Neuronal stem cell (in vitro differentiated cells): Measurements from ENCODE around the gene CA12.

ENCODE experiments used
- DNase-seq: peaks from one replicate; pipeline ENCODE4 v3.0.0-alpha.2; 2013; ENCODE audit warnings: low spot score
- H2AFZ ChIP-seq: one replicate; pipeline ENCODE4 v1.6.1; 2013; ENCODE audit warnings: mild to moderate bottlenecking, low read length, inconsistent platforms
- H2AK5ac ChIP-seq: 2 replicates; pipeline ENCODE4 v1.6.1; 2013; ENCODE audit warnings: low read depth, mild to moderate bottlenecking, inconsistent platforms, low read length, moderate library complexity, mixed read lengths
- H2BK120ac ChIP-seq: 2 replicates; pipeline ENCODE4 v1.6.1; 2013; ENCODE audit warnings: low read depth, mild to moderate bottlenecking, inconsistent platforms, low read length, moderate library complexity, mixed read lengths
- H2BK12ac ChIP-seq: one replicate; pipeline ENCODE4 v1.6.1; 2013; ENCODE audit warnings: low read length, inconsistent platforms
- H2BK15ac ChIP-seq: 2 replicates; pipeline ENCODE4 v1.6.1; 2013; ENCODE audit warnings: mild to moderate bottlenecking, low read length, inconsistent platforms, mixed read lengths
- H2BK5ac ChIP-seq: one replicate; pipeline ENCODE4 v1.6.1; 2013; ENCODE audit warnings: inconsistent platforms, mild to moderate bottlenecking, low read length, moderate library complexity
- H3K14ac ChIP-seq: one replicate; pipeline ENCODE4 v1.6.1; 2013; ENCODE audit warnings: low read length, inconsistent platforms
- H3K18ac ChIP-seq: 2 replicates; pipeline ENCODE4 v1.6.1; 2013; ENCODE audit warnings: low read length, inconsistent platforms
- H3K23ac ChIP-seq: 2 replicates; pipeline ENCODE4 v1.6.1; 2013; ENCODE audit warnings: low read depth, mild to moderate bottlenecking, mixed read lengths, low read length, inconsistent platforms; ENCODE audit not compliant: poor library complexity
- H3K27ac ChIP-seq: replicated peaks from 3 replicates; pipeline ENCODE4 v1.5.1; 2013; ENCODE audit warnings: low read length, inconsistent platforms
- H3K27me3 ChIP-seq, 3 experiments: 2 replicates each; pipeline ENCODE4 v1.6.1; 2013; ENCODE audit warnings: low read length in 3 of 3, mild to moderate bottlenecking in 2 of 3, inconsistent platforms in 1 of 3, low read depth in 1 of 3, mixed read lengths in 1 of 3, moderate library complexity in 1 of 3; ENCODE audit not compliant: control insufficient read depth in 3 of 3, insufficient read depth in 3 of 3
- H3K36me3 ChIP-seq, 2 donors: replicated peaks in 1 of 2; 2 replicates each; pipeline ENCODE4 v1.6.1; 2013; ENCODE audit warnings: low read length in 2 of 2; ENCODE audit not compliant: control insufficient read depth in 2 of 2, insufficient read depth in 2 of 2
- H3K4ac ChIP-seq: 2 replicates; pipeline ENCODE4 v1.6.1; 2013; ENCODE audit warnings: inconsistent platforms, mild to moderate bottlenecking, low read length, moderate library complexity
- H3K4me1 ChIP-seq, 2 donors: 1 replicate in 1 of 2; 2 replicates in 1 of 2; pipeline ENCODE4 v1.6.1; 2013; ENCODE audit warnings: low read length in 2 of 2, low read depth in 1 of 2; ENCODE audit not compliant: control insufficient read depth in 2 of 2, insufficient read depth in 1 of 2
- H3K4me2 ChIP-seq: one replicate; pipeline ENCODE4 v1.6.1; 2013; ENCODE audit warnings: mild to moderate bottlenecking, low read length, inconsistent platforms; ENCODE audit not compliant: insufficient read depth, poor library complexity, severe bottlenecking
- H3K4me3 ChIP-seq, 2 donors: 2 replicates each; pipeline ENCODE4 v1.5.1; 2013; ENCODE audit warnings: low read length in 2 of 2, mild to moderate bottlenecking in 2 of 2, inconsistent platforms in 1 of 2, moderate library complexity in 1 of 2
- H3K79me1 ChIP-seq: one replicate; pipeline ENCODE4 v1.6.1; 2013; ENCODE audit warnings: low read depth, mild to moderate bottlenecking, inconsistent platforms, low read length, moderate library complexity
- H3K9ac ChIP-seq: one replicate; pipeline ENCODE4 v1.6.1; 2013; ENCODE audit warnings: mild to moderate bottlenecking, low read depth, low read length, inconsistent platforms; ENCODE audit not compliant: poor library complexity
- H3K9me3 ChIP-seq, 2 donors: replicated peaks in 1 of 2; 2 replicates each; pipeline versions ENCODE3 to v1.6.1; 2013; ENCODE audit warnings: low read length in 2 of 2, mild to moderate bottlenecking in 2 of 2, inconsistent platforms in 1 of 2, low read depth in 1 of 2, mixed read lengths in 1 of 2, moderate library complexity in 1 of 2; ENCODE audit not compliant: control insufficient read depth in 2 of 2, insufficient read depth in 1 of 2
- H4K8ac ChIP-seq: one replicate; pipeline ENCODE4 v1.6.1; 2013; ENCODE audit warnings: low read depth, mild to moderate bottlenecking, inconsistent platforms, low read length, moderate library complexity
- H4K91ac ChIP-seq: one replicate; pipeline ENCODE4 v1.6.1; 2013; ENCODE audit warnings: low read length, low read depth, mild to moderate bottlenecking, inconsistent platforms; ENCODE audit not compliant: poor library complexity
- WGBS, 2 donors: extraction: QIAGEN DNeasy Blood & Tissue Kit; methylation state at CpG; one replicate each; pipeline ENCODE4 v1.1.7; 2013; ENCODE audit warnings: missing lambda C conversion rate in 2 of 2, mixed read lengths in 1 of 2; ENCODE audit not compliant: insufficient read length in 2 of 2, insufficient replicate concordance in 1 of 2; ENCODE audit errors: extremely low coverage in 2 of 2; 5-methylcytosine and 5-hydroxymethylcytosine counted together

Gene CA12

DNA sequence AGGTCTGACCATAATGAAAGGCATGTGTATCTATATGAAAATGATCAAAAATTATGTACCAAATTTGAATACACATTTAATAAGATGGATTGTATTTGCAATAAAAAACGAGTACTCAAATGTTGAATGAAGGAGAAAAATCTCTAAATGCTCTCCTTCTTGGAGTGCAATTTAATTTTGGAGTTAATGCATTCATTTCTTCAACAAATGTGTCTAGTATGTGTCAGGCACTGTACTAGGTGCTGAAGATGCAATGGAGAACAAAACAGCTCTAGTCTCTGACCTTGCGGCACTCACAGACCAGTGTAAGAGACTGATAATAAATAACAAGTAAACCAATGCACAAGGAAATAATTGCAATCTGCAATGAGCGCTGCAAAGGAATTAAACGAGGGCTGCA is 28.8 kb downstream of the CA12 start:
- Histone ChIP-seq H2BK5ac (no peak overlapping the region), H4K91ac (no peak overlapping the region), H3K9me3 (no peaks in the 10 kb centered on the region), H2BK12ac (no peak overlapping the region), H3K27me3 (peaks cover 0 to 8% (median 3%) of the 10 kb centered on the region in 3 experiments), H3K4me1 (peaks cover 5 to 9% of the 10 kb centered on the region in 2 donors), H3K4me3 (no peak overlapping the region), H2AK5ac (no peak overlapping the region), H3K23ac (no peak overlapping the region), H3K14ac (no peak overlapping the region), H3K36me3 (no peaks in the 10 kb centered on the region), H2AFZ (no peak overlapping the region), H3K4me2 (no peak overlapping the region), H3K18ac (no peak overlapping the region), H2BK120ac (no peak overlapping the region), H2BK15ac (no peak overlapping the region), H4K8ac (no peak overlapping the region), H3K4ac (no peak overlapping the region), H3K9ac (no peak overlapping the region), H3K27ac (no peak overlapping the region), H3K79me1 (no peaks in the 10 kb centered on the region)
- no CpG with 5 or more reads among the region's 4 CpGs for WGBS, 2 donors
- no peak for DNase-seq

DNA sequence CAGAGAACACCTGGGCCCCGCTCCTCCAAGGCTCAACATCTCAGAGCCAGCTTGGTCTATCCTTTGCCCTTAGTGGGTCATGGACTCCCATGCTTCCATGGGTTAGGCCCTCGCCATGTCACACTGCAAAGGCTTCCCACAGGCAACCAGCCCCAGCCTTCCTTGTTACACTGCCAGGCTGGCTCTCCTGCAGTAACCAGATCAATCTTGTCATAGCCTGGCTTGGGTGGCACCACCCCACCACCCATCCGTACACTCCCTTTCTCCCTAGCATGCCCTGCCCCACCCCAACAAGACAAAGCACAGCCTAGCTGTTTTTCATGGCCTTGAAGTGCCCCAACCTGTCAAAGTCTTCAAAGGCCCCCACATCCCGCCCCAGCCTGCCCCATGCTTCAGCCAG is 30.5 kb downstream of the CA12 start:
- H3K4me1 ChIP-seq, result peaks cover 9 to 12% of the 10 kb centered on the region in 2 donors
- no peak overlapping the region for H3K4me3 ChIP-seq
- H3K27ac ChIP-seq, result no peak overlapping the region
- DNase-seq, result no peak
- H3K27me3 ChIP-seq, result peaks cover 0 to 8% (median 3%) of the 10 kb centered on the region in 3 experiments
- peak overlapping the region; percentile 9 for H3K18ac ChIP-seq
- WGBS, 2 donors, result no CpG with 5 or more reads among the region's 4 CpGs
- no peak overlapping the region for H3K23ac ChIP-seq
- H2BK5ac ChIP-seq, result no peak overlapping the region
- no peak overlapping the region for H2BK12ac ChIP-seq
- peak overlapping the region; percentile 85 for H2AK5ac ChIP-seq
- H4K91ac ChIP-seq, result peak overlapping the region; percentile 27
- H3K4ac ChIP-seq, result peak overlapping the region; percentile 24
- H3K36me3 ChIP-seq, result no peaks in the 10 kb centered on the region
- no peak overlapping the region for H3K4me2 ChIP-seq
- H2AFZ ChIP-seq, result no peak overlapping the region
- H4K8ac ChIP-seq, result no peak overlapping the region
- no peak overlapping the region for H2BK120ac ChIP-seq
- H3K79me1 ChIP-seq, result no peaks in the 10 kb centered on the region
- H2BK15ac ChIP-seq, result no peak overlapping the region
- H3K9ac ChIP-seq, result no peak overlapping the region
- H3K9me3 ChIP-seq, result no peaks in the 10 kb centered on the region
- H3K14ac ChIP-seq, result no peak overlapping the region

DNA sequence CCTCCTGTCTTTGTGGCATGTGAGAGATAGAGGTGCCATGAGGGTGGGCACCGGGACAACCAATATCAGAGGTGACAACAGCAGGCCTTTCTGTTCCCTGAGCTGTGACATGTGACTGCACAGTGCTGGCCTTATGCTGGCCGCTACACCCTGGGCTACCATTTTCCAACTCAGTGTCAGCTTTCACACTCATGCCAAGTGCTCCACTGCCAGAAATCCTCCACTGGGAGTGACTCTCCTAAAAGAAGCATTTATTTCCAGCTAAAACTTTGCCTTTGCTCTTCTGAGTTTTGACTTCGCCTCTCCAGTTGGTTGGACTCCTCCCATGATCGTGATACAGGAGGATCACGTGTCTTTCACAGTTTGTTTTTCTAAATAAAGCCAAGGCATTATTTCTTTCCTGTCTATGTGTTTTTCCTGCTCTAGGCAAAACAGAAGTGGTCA is 31.4 kb downstream of the CA12 start:
- no peak overlapping the region for H4K91ac ChIP-seq
- no peak overlapping the region for H2BK120ac ChIP-seq
- no peaks in the 10 kb centered on the region for H3K79me1 ChIP-seq
- H3K14ac ChIP-seq, result no peak overlapping the region
- H2BK5ac ChIP-seq, result no peak overlapping the region
- H3K4me1 ChIP-seq, result peaks cover 5 to 11% of the 10 kb centered on the region in 2 donors
- no peaks in the 10 kb centered on the region for H3K36me3 ChIP-seq
- no peak overlapping the region for H3K4me2 ChIP-seq
- H3K9ac ChIP-seq, result no peak overlapping the region
- H2AFZ ChIP-seq, result no peak overlapping the region
- no peak for DNase-seq
- no peak overlapping the region for H4K8ac ChIP-seq
- H3K27me3 ChIP-seq, result peaks cover 0 to 8% (median 3%) of the 10 kb centered on the region in 3 experiments
- H2AK5ac ChIP-seq, result no peak overlapping the region
- H3K9me3 ChIP-seq, result no peaks in the 10 kb centered on the region
- no peak overlapping the region for H3K4me3 ChIP-seq
- no peak overlapping the region for H3K4ac ChIP-seq
- no peak overlapping the region for H3K18ac ChIP-seq
- H2BK12ac ChIP-seq, result no peak overlapping the region
- whole genome bisulfite sequencing, 2 donors, result no CpG with 5 or more reads among the region's 5 CpGs
- no peak overlapping the region for H3K23ac ChIP-seq
- no peak overlapping the region for H2BK15ac ChIP-seq
- H3K27ac ChIP-seq, result no peak overlapping the region

- no peak overlapping the region for H2BK5ac ChIP-seq
- H3K27me3 ChIP-seq, result peaks cover 0 to 13% (median 3%) of the 10 kb centered on the region in 3 experiments
- H3K4me3 ChIP-seq, result no peak overlapping the region
- no peaks in the 10 kb centered on the region for H3K9me3 ChIP-seq
- H3K14ac ChIP-seq, result no peak overlapping the region
- no peak overlapping the region for H2BK120ac ChIP-seq
- no peak overlapping the region for H4K91ac ChIP-seq
- peaks cover 0 to 9% of the 10 kb centered on the region in 2 donors for H3K4me1 ChIP-seq
- H4K8ac ChIP-seq, result no peak overlapping the region
- no peaks in the 10 kb centered on the region for H3K79me1 ChIP-seq
- H3K18ac ChIP-seq, result no peak overlapping the region
- H3K36me3 ChIP-seq, result no peaks in the 10 kb centered on the region
- H3K23ac ChIP-seq, result no peak overlapping the region
- H2AK5ac ChIP-seq, result no peak overlapping the region
- no peak overlapping the region for H2BK12ac ChIP-seq
- H3K9ac ChIP-seq, result no peak overlapping the region
- no peak overlapping the region for H2BK15ac ChIP-seq
- DNase-seq, result no peak
- H3K27ac ChIP-seq, result no peak overlapping the region
- no peak overlapping the region for H3K4me2 ChIP-seq
- H2AFZ ChIP-seq, result no peak overlapping the region
- WGBS, 2 donors, result no CpG with 5 or more reads among the region's 5 CpGs
- H3K4ac ChIP-seq, result no peak overlapping the region
These were observed 32.0 kb downstream of the CA12 start for GRCh38 chr15:63349621-63350020.
